GM12873 (cell line): Measurements from ENCODE around the gene CDC42BPG.

Experiments used
- CTCF ChIP-seq: IDR thresholded peaks from 2 replicates; pipeline ENCODE4 v1.5.1; 2012; ENCODE audit warnings: low read depth, mild to moderate bottlenecking, moderate library complexity, low read length, control low read depth; ENCODE audit not compliant: insufficient read depth; ENCODE audit errors: missing control alignments

The CDC42BPG gene

GRCh38 chr11:64854157-64854533 lies 9.7 kb upstream of the CDC42BPG start:
- no peak for TF ChIP-seq CTCF

GRCh38 chr11:64853709-64854108 lies 9.3 kb upstream of the CDC42BPG start:
- TF ChIP-seq CTCF = no peak

- no peak for TF ChIP-seq CTCF
These were observed 8.5 kb upstream of the CDC42BPG start for GRCh38 chr11:64852804-64853509.

- no peak for TF ChIP-seq CTCF
These were observed 7.4 kb upstream of the CDC42BPG start for GRCh38 chr11:64851831-64852351.

GRCh38 chr11:64850979-64851567 lies 6.6 kb upstream of the CDC42BPG start:
- peak; percentile 51 for TF ChIP-seq CTCF

GRCh38 chr11:64849598-64850356 lies 5.3 kb upstream of the CDC42BPG start:
- no peak for TF ChIP-seq CTCF
